ENCODE measurements around the gene RIPPLY2. TPM values are rescaled to one million over a fixed set of nuclear protein-coding genes. Genes with fewer than 3 reads are reported as not detected.

Gene RIPPLY2
- total RNA-seq, 5 donors from 2014 or later (not counting 1 experiment from before 2014, with no cell fraction given), result not detected

DNA sequence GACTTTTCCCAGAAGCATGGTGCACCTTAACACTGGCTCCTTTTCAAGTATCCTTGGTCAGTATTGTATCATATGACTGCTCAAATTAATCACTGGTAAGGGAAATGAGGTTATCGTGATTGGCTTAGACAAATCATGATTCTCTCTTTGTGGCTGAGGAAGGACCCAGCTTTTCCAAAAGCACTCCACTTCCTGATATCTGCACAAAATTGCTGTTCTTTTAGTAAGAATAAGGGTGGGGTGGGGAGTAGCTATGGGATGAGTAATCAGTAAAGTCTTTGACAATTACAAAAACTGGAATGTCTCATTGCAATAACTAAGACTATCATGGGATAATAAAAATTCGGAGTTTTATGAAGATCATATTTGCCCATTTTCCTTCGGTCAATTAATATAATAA, 9.0 kb upstream of the RIPPLY2 start:
- H3K27ac Mint-ChIP-seq, result no peak overlapping the region
- CTCF ChIA-PET, result no interaction called here

DNA sequence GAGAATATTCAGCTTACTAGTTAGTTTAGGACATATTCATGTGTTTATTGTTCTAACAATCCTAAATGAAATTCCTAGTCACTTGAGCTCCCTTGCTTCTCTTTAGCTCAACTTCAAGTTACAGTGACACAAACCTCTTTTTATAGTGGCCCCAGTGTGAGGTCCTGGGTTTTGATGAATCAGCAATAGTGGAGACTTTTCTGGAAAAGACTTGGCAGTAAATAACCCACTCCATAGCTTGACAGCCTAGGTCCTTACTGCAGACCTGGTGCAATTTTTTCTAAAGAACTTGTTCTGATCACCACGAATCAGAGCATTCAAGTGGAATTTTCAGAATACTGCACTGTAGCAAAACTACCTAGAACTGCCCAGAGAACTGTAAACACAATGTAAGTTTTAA, 6.9 kb upstream of the RIPPLY2 start:
- Mint-ChIP-seq H3K27ac (no peak overlapping the region), H3K9me3 (peaks cover under 1 to 2% (median 2%) of the 10 kb centered on the region in 3 donors)
- H3K27ac ChIP-seq (ENCODE audit: low read length), result no peak overlapping the region

More for the DNA sequence above, 9.0 kb upstream of the RIPPLY2 start:
- Mint-ChIP-seq H3K36me3 (no peaks in the 10 kb centered on the region), H3K27me3 (peaks cover 17 to 20% of the 10 kb centered on the region in 2 donors), H3K9me3 (peaks cover 7 to 9% (median 9%) of the 10 kb centered on the region in 3 donors), H3K4me3 (no peak overlapping the region), H3K4me1 (no peaks in the 10 kb centered on the region)
- ATAC-seq (replicated peaks in 1 of 4), result no peak
- no peak for DNase-seq
- WGBS (ENCODE audit: insufficient coverage), result no CpG with 5 or more reads among the region's 3 CpGs
- no peaks in the 10 kb centered on the region for H3K36me3 ChIP-seq (ENCODE audit: control insufficient read depth in 2 of 2, extremely low read depth in 1 of 2, insufficient read depth in 1 of 2, low read length in 1 of 2)
- H3K27ac ChIP-seq (ENCODE audit: low read length), result no peak overlapping the region
- no peak overlapping the region for H3K4me3 ChIP-seq (ENCODE audit: control insufficient read depth in 1 of 2, extremely low read depth in 1 of 2, low read length in 1 of 2)
- no peaks in the 10 kb centered on the region for H3K9me3 ChIP-seq
- H3K27me3 ChIP-seq (replicated peaks in 1 of 2; ENCODE audit: control insufficient read depth in 2 of 2, extremely low read depth in 1 of 2, insufficient read depth in 2 of 2, low read length in 1 of 2), result peaks cover 2 to 4% of the 10 kb centered on the region in 2 experiments
- POLR2A ChIA-PET, result no interaction called here
- no peaks in the 10 kb centered on the region for H3K4me1 ChIP-seq (ENCODE audit: control insufficient read depth in 1 of 2, extremely low read depth in 1 of 2, insufficient read depth in 2 of 2, low read length in 2 of 2)

DNA sequence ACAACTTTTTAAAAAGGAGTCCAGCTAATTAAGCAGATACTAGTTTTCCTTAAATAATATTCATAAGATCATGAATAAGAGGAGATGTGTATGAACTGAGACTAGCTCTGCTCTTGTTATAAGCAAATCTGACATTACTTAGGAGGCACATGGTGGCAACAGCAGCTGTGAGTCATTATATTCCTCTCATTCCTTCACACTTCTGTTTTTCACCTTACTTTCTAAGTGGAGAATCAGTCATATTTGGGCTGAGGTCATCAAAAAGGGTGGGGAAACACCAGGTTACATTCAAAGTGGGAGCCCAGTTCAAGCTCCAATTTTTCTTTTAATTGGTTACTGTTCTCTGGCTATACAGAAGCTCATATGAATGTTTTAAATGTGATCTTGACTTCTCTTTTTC, 6.0 kb upstream of the RIPPLY2 start:
- Histone ChIP-seq H3K27ac (ENCODE audit: low read length) (no peak overlapping the region), H3K9me3 (no peaks in the 10 kb centered on the region), H3K27me3 (replicated peaks in 1 of 2; ENCODE audit: control insufficient read depth in 2 of 2, extremely low read depth in 1 of 2, insufficient read depth in 2 of 2, low read length in 1 of 2) (peaks cover 4 to 5% of the 10 kb centered on the region in 2 experiments), H3K36me3 (ENCODE audit: control insufficient read depth in 2 of 2, extremely low read depth in 1 of 2, insufficient read depth in 1 of 2, low read length in 1 of 2) (no peaks in the 10 kb centered on the region), H3K4me1 (ENCODE audit: control insufficient read depth in 1 of 2, extremely low read depth in 1 of 2, insufficient read depth in 2 of 2, low read length in 2 of 2) (no peaks in the 10 kb centered on the region), H3K4me3 (ENCODE audit: control insufficient read depth in 1 of 2, extremely low read depth in 1 of 2, low read length in 1 of 2) (no peak overlapping the region)
- DNase-seq (no peak), ATAC-seq (replicated peaks in 1 of 4) (no peak)
- H3K9me3 Mint-ChIP-seq, result no peaks in the 10 kb centered on the region
- H3K27me3 Mint-ChIP-seq, result peaks cover 30 to 34% of the 10 kb centered on the region in 2 donors
- POLR2A ChIA-PET, result no interaction called here
- no peaks in the 10 kb centered on the region for H3K36me3 Mint-ChIP-seq
- H3K27ac Mint-ChIP-seq, result no peak overlapping the region
- CTCF ChIA-PET, result interaction anchor here in 1 of 2 donors (0.6 kb wide), 1 partner anchor 628 kb away, joined by 3 read pairs; no protein-coding TSS in a partner anchor
- no peak overlapping the region for H3K4me3 Mint-ChIP-seq
- no peaks in the 10 kb centered on the region for H3K4me1 Mint-ChIP-seq

More for the DNA sequence above, 6.9 kb upstream of the RIPPLY2 start:
- DNase-seq (no peak), ATAC-seq (replicated peaks in 1 of 4) (no peak)
- CTCF ChIA-PET, result no interaction called here
- WGBS (ENCODE audit: insufficient coverage), result no CpG with 5 or more reads among the region's 1 CpG
- Histone ChIP-seq H3K9me3 (no peaks in the 10 kb centered on the region), H3K36me3 (ENCODE audit: control insufficient read depth in 2 of 2, extremely low read depth in 1 of 2, insufficient read depth in 1 of 2, low read length in 1 of 2) (no peaks in the 10 kb centered on the region), H3K27me3 (replicated peaks in 1 of 2; ENCODE audit: control insufficient read depth in 2 of 2, extremely low read depth in 1 of 2, insufficient read depth in 2 of 2, low read length in 1 of 2) (peaks cover 4 to 5% of the 10 kb centered on the region in 2 experiments), H3K4me3 (ENCODE audit: control insufficient read depth in 1 of 2, extremely low read depth in 1 of 2, low read length in 1 of 2) (no peak overlapping the region), H3K4me1 (ENCODE audit: control insufficient read depth in 1 of 2, extremely low read depth in 1 of 2, insufficient read depth in 2 of 2, low read length in 2 of 2) (no peaks in the 10 kb centered on the region)
- Mint-ChIP-seq H3K36me3 (no peaks in the 10 kb centered on the region), H3K4me3 (no peak overlapping the region), H3K27me3 (peaks cover 25 to 28% of the 10 kb centered on the region in 2 donors), H3K4me1 (no peaks in the 10 kb centered on the region)
- POLR2A ChIA-PET, result no interaction called here

DNA sequence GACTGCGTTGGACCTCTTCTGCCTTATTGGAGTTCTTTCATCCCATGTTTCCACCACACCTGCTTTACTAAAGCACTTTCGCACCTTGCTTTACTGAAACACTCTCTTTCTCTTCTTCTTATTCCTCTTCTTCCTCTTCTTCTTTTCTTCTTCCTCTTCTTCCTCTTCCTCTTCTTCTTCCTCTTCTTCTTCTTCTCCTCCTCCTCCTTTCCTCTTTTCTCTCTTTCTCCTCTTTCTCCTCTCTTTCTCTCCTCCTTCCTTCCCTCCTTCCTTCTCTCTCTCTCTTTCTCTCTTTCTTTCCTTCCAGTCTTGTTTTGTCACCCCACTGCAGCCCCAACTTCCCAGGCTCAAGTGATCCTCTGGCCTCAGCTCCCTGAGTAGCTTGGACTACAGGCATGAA, 4.0 kb upstream of the RIPPLY2 start:
- 75% methylated on average over 2 of the region's 2 CpGs for WGBS (ENCODE audit: insufficient coverage)
- no peaks in the 10 kb centered on the region for H3K9me3 Mint-ChIP-seq

GRCh38 chr6:83849610-83850009, 3.5 kb upstream of the RIPPLY2 start:
- H3K9me3 Mint-ChIP-seq, result no peaks in the 10 kb centered on the region
- no peaks in the 10 kb centered on the region for H3K36me3 Mint-ChIP-seq
- Histone ChIP-seq H3K4me3 (ENCODE audit: control insufficient read depth in 1 of 2, extremely low read depth in 1 of 2, low read length in 1 of 2) (no peak overlapping the region), H3K27ac (ENCODE audit: low read length) (no peak overlapping the region), H3K4me1 (ENCODE audit: control insufficient read depth in 1 of 2, extremely low read depth in 1 of 2, insufficient read depth in 2 of 2, low read length in 2 of 2) (peaks cover 0 to 12% of the 10 kb centered on the region in 2 experiments), H3K36me3 (ENCODE audit: control insufficient read depth in 2 of 2, extremely low read depth in 1 of 2, insufficient read depth in 1 of 2, low read length in 1 of 2) (no peaks in the 10 kb centered on the region), H3K9me3 (no peaks in the 10 kb centered on the region), H3K27me3 (replicated peaks in 1 of 2; ENCODE audit: control insufficient read depth in 2 of 2, extremely low read depth in 1 of 2, insufficient read depth in 2 of 2, low read length in 1 of 2) (peaks cover 17 to 20% of the 10 kb centered on the region in 2 experiments)
- POLR2A ChIA-PET, result no interaction called here
- no peak overlapping the region for H3K4me3 Mint-ChIP-seq
- WGBS (ENCODE audit: insufficient coverage), result 70% methylated on average over 3 of the region's 3 CpGs
- no peak for ATAC-seq (replicated peaks in 1 of 4)
- H3K4me1 Mint-ChIP-seq, result peaks cover 10 to 18% (median 15%) of the 10 kb centered on the region in 3 donors
- no peak overlapping the region for H3K27ac Mint-ChIP-seq
- no peak for DNase-seq
- peaks cover 38 to 53% of the 10 kb centered on the region in 2 donors for H3K27me3 Mint-ChIP-seq
- CTCF ChIA-PET, result interaction anchor here in 1 of 2 donors (0.7 kb wide), 1 partner anchor 29 kb away, joined by 3 read pairs; no protein-coding TSS in a partner anchor

More for the DNA sequence above, 4.0 kb upstream of the RIPPLY2 start:
- ChIA-PET CTCF (interaction anchor here in 1 of 2 donors (0.7 kb wide), 1 partner anchor 30 kb away, joined by 3 read pairs; no protein-coding TSS in a partner anchor), POLR2A (no interaction called here)
- Histone ChIP-seq H3K4me1 (ENCODE audit: control insufficient read depth in 1 of 2, extremely low read depth in 1 of 2, insufficient read depth in 2 of 2, low read length in 2 of 2) (peaks cover 0 to 12% of the 10 kb centered on the region in 2 experiments), H3K9me3 (no peaks in the 10 kb centered on the region), H3K27ac (ENCODE audit: low read length) (no peak overlapping the region), H3K27me3 (replicated peaks in 1 of 2; ENCODE audit: control insufficient read depth in 2 of 2, extremely low read depth in 1 of 2, insufficient read depth in 2 of 2, low read length in 1 of 2) (peaks cover 13 to 19% of the 10 kb centered on the region in 2 experiments), H3K36me3 (ENCODE audit: control insufficient read depth in 2 of 2, extremely low read depth in 1 of 2, insufficient read depth in 1 of 2, low read length in 1 of 2) (no peaks in the 10 kb centered on the region), H3K4me3 (ENCODE audit: control insufficient read depth in 1 of 2, extremely low read depth in 1 of 2, low read length in 1 of 2) (no peak overlapping the region)
- peaks cover 7 to 14% (median 11%) of the 10 kb centered on the region in 3 donors for H3K4me1 Mint-ChIP-seq
- no peak for ATAC-seq (replicated peaks in 1 of 4)
- no peak overlapping the region for H3K4me3 Mint-ChIP-seq
- DNase-seq, result no peak
- H3K36me3 Mint-ChIP-seq, result no peaks in the 10 kb centered on the region
- H3K27ac Mint-ChIP-seq, result no peak overlapping the region
- H3K27me3 Mint-ChIP-seq, result peaks cover 34 to 48% of the 10 kb centered on the region in 2 donors

DNA sequence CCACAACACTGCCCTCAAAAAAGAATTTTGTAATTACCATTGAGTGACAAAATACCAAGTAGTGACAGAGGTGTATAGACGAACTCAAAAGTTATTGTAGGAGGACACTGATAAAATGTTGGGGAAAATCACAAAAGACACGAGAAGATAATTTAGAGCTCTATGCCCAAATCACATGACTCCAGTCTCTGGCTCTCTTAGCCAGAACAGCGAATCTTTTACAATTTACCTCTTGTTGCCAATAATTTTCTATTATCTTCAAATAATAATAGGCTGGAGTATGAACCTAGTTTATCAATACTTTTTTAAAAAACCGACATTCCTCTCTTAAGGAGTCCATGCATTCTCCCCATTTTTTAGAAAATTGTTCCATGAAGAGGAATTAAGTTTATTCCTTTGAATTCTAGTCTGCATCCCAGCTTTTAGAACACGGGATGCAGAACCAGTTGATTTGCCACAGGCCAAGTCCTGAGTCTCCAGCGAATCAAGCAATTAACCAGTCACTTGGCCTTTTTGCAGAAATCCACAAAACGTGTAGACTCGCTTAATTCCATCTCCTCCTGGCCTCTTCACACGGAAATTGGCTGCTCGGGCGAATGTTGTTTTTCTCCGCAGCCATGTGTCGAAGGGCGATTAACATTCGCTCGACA, 507 bp upstream of the RIPPLY2 start:
- H3K4me1 ChIP-seq (ENCODE audit: control insufficient read depth in 1 of 2, extremely low read depth in 1 of 2, insufficient read depth in 2 of 2, low read length in 2 of 2), result peaks cover 0 to 12% of the 10 kb centered on the region in 2 experiments
- H3K36me3 Mint-ChIP-seq, result no peaks in the 10 kb centered on the region
- peaks cover 20 to 24% of the 10 kb centered on the region in 2 experiments for H3K27me3 ChIP-seq (replicated peaks in 1 of 2; ENCODE audit: control insufficient read depth in 2 of 2, extremely low read depth in 1 of 2, insufficient read depth in 2 of 2, low read length in 1 of 2)
- CTCF ChIA-PET, result no interaction called here
- H3K27me3 Mint-ChIP-seq, result peaks cover 50 to 60% of the 10 kb centered on the region in 2 donors
- peak overlapping the region; percentile 39 to 67 (median 57) for H3K4me3 Mint-ChIP-seq
- no peak overlapping the region for H3K27ac ChIP-seq (ENCODE audit: low read length)
- WGBS (ENCODE audit: insufficient coverage), result 9% methylated on average over 12 of the region's 16 CpGs
- H3K9me3 Mint-ChIP-seq, result no peaks in the 10 kb centered on the region
- H3K4me3 ChIP-seq (ENCODE audit: control insufficient read depth in 1 of 2, extremely low read depth in 1 of 2, low read length in 1 of 2), result no peak overlapping the region
- H3K36me3 ChIP-seq (ENCODE audit: control insufficient read depth in 2 of 2, extremely low read depth in 1 of 2, insufficient read depth in 1 of 2, low read length in 1 of 2), result no peaks in the 10 kb centered on the region
- H3K9me3 ChIP-seq, result no peaks in the 10 kb centered on the region
- DNase-seq (no peak), ATAC-seq (replicated peaks in 1 of 4) (no peak)
- peaks cover 10 to 18% (median 15%) of the 10 kb centered on the region in 3 donors for H3K4me1 Mint-ChIP-seq
- no peak overlapping the region for H3K27ac Mint-ChIP-seq
- POLR2A ChIA-PET, result interaction anchor here in 1 of 2 donors (0.6 kb wide), 1 partner anchor 18 kb away, joined by 3 read pairs; no protein-coding TSS in a partner anchor

Measured in T-cell (primary cell).